Right cardiac atrium (tissue), 5 donors: ENCODE measurements around the gene NSUN3. TPM values are rescaled to one million over a fixed set of nuclear protein-coding genes. Genes with fewer than 3 reads are reported as not detected.
A peak's percentile ranks its signal among the peaks of the same experiment; 100 is the strongest.
"Not testable (repeated sequence)": the region's sequence is repeated elsewhere in the genome, so short reads cannot be mapped to it uniquely, and the experiment has no call there.

Experiments used
- ATAC-seq, 2 donors: fragments of 200-7000 bp; cut with Tn5 transposase; one replicate each; pipeline versions ENCODE4 v1.8.0 to v1.9.1; 2020; ENCODE audit warnings: moderate library complexity in 2 of 2, mild to moderate bottlenecking in 1 of 2
- DNase-seq, 3 donors: peaks; one replicate each; pipeline ENCODE4 v3.0.0-alpha.2; 2020
- H3K27ac ChIP-seq: one replicate; pipeline ENCODE4 v1.5.1; 2013; ENCODE audit warnings: mild to moderate bottlenecking, low read length, control low read depth, moderate library complexity
- H3K27me3 ChIP-seq: one replicate; pipeline ENCODE4 v1.6.1; 2013; ENCODE audit not compliant: control insufficient read depth, insufficient read depth
- H3K4me1 ChIP-seq: one replicate; pipeline ENCODE4 v1.6.1; 2013; ENCODE audit warnings: low read length; ENCODE audit not compliant: control insufficient read depth, insufficient read depth
- H3K4me3 ChIP-seq: one replicate; pipeline ENCODE4 v1.5.1; 2013; ENCODE audit warnings: low read length, control low read depth
- H3K9me3 ChIP-seq: one replicate; pipeline ENCODE4 v1.6.1; 2013; ENCODE audit warnings: low read length; ENCODE audit not compliant: control insufficient read depth
- WGBS: extraction: QIAGEN DNeasy Blood & Tissue Kit; methylation state at CpG from one replicate; pipeline ENCODE4 v1.1.7; 2013; 5-methylcytosine and 5-hydroxymethylcytosine counted together
- intact Hi-C, 4 donors: fragments of 100-400 bp; cut with DNase I; formaldehyde crosslinking; loops; one replicate each; pipeline versions ENCODE4 v1.11.0 to v1.14.0; 2022 to 2023
- polyA plus RNA-seq: library from polyadenylated mRNA; stranded (reverse); fragments of 200-250 nt; gene quantifications from one replicate; pipeline ENCODE4 v1.2.3, GENCODE V29; 2013
- total RNA-seq, 4 donors: library from RNA; stranded (reverse); fragmentation: NEBNext Ultra II Directional; extraction: Animal tissue kit (Norgen Biotek cat#: 25700); gene quantifications; one replicate each; pipeline ENCODE4 v1.2.1, GENCODE V29; 2021
- donor health status: healthy with polysubstance abuse.
- donor health status: DM: no; HTN: yes; CAD: no.
- donor health status: DM: no; HTN: no; CAD: no.
- donor health status: DM: no; HTN: yes; CAD: no; lungs with severe emphysema.
- donor health status: DM: yes; HTN: yes; CAD: no.

The NSUN3 gene
- total and polyA plus RNA-seq, 5 donors = 4.1 to 9.0 (median 6.5) TPM

- DNase-seq (no peak), ATAC-seq (no peak)
- no peaks in the 10 kb centered on the region for H3K9me3 ChIP-seq
- H3K4me1 ChIP-seq = no peaks in the 10 kb centered on the region
- 96% methylated on average over 2 of the region's 2 CpGs for WGBS
- intact Hi-C loops = no loop called here
- H3K27ac ChIP-seq = no peak overlapping the region
- H3K4me3 ChIP-seq = no peak overlapping the region
- H3K27me3 ChIP-seq = no peaks in the 10 kb centered on the region
Observed at GRCh38 chr3:94095111-94095510, 32.2 kb downstream of the NSUN3 start.

GRCh38 chr3:94098452-94098851, 35.6 kb downstream of the NSUN3 start:
- H3K27ac ChIP-seq = no peak overlapping the region
- peak; percentile 29 to 47 for ATAC-seq
- intact Hi-C loops = no loop called here

GRCh38 chr3:94099311-94099710, 36.5 kb downstream of the NSUN3 start:
- no peak for ATAC-seq
- DNase-seq = no peak
- H3K27ac ChIP-seq = no peak overlapping the region
- H3K4me1 ChIP-seq = no peaks in the 10 kb centered on the region
- no peaks in the 10 kb centered on the region for H3K9me3 ChIP-seq
- H3K27me3 ChIP-seq = no peaks in the 10 kb centered on the region
- intact Hi-C loops = no loop called here
- no peak overlapping the region for H3K4me3 ChIP-seq
- WGBS = 70% methylated on average over 1 of the region's 1 CpG

More at GRCh38 chr3:94098452-94098851, 35.6 kb downstream of the NSUN3 start:
- Histone ChIP-seq H3K9me3 (no peaks in the 10 kb centered on the region), H3K27me3 (no peaks in the 10 kb centered on the region), H3K4me1 (no peaks in the 10 kb centered on the region), H3K4me3 (no peak overlapping the region)
- no peak for DNase-seq
- 45% methylated on average over 3 of the region's 3 CpGs for WGBS

- 66% methylated on average over 4 of the region's 4 CpGs for WGBS
- Histone ChIP-seq H3K27me3 (no peaks in the 10 kb centered on the region), H3K4me1 (no peaks in the 10 kb centered on the region), H3K9me3 (no peaks in the 10 kb centered on the region), H3K4me3 (no peak overlapping the region), H3K27ac (no peak overlapping the region)
- intact Hi-C loops = no loop called here
- DNase-seq (no peak), ATAC-seq (no peak)
Observed at GRCh38 chr3:94101860-94102259, 39.0 kb downstream of the NSUN3 start.

- WGBS = 67% methylated on average over 5 of the region's 5 CpGs
- Histone ChIP-seq H3K27me3 (no peaks in the 10 kb centered on the region), H3K27ac (no peak overlapping the region), H3K4me3 (no peak overlapping the region), H3K9me3 (no peaks in the 10 kb centered on the region), H3K4me1 (no peaks in the 10 kb centered on the region)
- no peak for DNase-seq
- no peak for ATAC-seq
- intact Hi-C loops = no loop called here
Observed at GRCh38 chr3:94106268-94106667, 43.4 kb downstream of the NSUN3 start.

GRCh38 chr3:94110232-94110631, 47.4 kb downstream of the NSUN3 start:
- H3K9me3 ChIP-seq, ATAC-seq, H3K4me3 ChIP-seq, DNase-seq, H3K27ac ChIP-seq, H3K27me3 ChIP-seq, intact Hi-C loops, H3K4me1 ChIP-seq: not testable (repeated sequence)

- no peak overlapping the region for H3K27ac ChIP-seq
- intact Hi-C loops = no loop called here
- H3K27me3 ChIP-seq = no peaks in the 10 kb centered on the region
- H3K4me3 ChIP-seq = no peak overlapping the region
- H3K4me1 ChIP-seq = no peaks in the 10 kb centered on the region
- DNase-seq (no peak), ATAC-seq (no peak)
- H3K9me3 ChIP-seq = no peaks in the 10 kb centered on the region
Observed at GRCh38 chr3:94110854-94111253, 48.0 kb downstream of the NSUN3 start.

- Histone ChIP-seq H3K27ac (no peak overlapping the region), H3K9me3 (no peaks in the 10 kb centered on the region), H3K27me3 (no peaks in the 10 kb centered on the region), H3K4me1 (no peaks in the 10 kb centered on the region), H3K4me3 (no peak overlapping the region)
- intact Hi-C loops = no loop called here
- DNase-seq = no peak
- WGBS = 90% methylated on average over 5 of the region's 5 CpGs
- no peak for ATAC-seq
Observed at GRCh38 chr3:94114666-94115065, 51.8 kb downstream of the NSUN3 start.

GRCh38 chr3:94115482-94115881, 52.6 kb downstream of the NSUN3 start:
- no peaks in the 10 kb centered on the region for H3K9me3 ChIP-seq

GRCh38 chr3:94117729-94118128, 54.9 kb downstream of the NSUN3 start:
- H3K4me1 ChIP-seq = no peaks in the 10 kb centered on the region
- H3K27ac ChIP-seq = no peak overlapping the region
- H3K4me3 ChIP-seq = no peak overlapping the region
- no peak for DNase-seq
- 85% methylated on average over 2 of the region's 2 CpGs for WGBS
- no peaks in the 10 kb centered on the region for H3K9me3 ChIP-seq
- H3K27me3 ChIP-seq = no peaks in the 10 kb centered on the region
- no peak for ATAC-seq
- intact Hi-C loops = no loop called here

More at GRCh38 chr3:94115482-94115881, 52.6 kb downstream of the NSUN3 start:
- Histone ChIP-seq H3K4me1 (no peaks in the 10 kb centered on the region), H3K4me3 (no peak overlapping the region), H3K27ac (no peak overlapping the region), H3K27me3 (no peaks in the 10 kb centered on the region)
- 44% methylated on average over 6 of the region's 6 CpGs for WGBS
- DNase-seq (no peak), ATAC-seq (no peak)
- intact Hi-C loops = no loop called here

- WGBS = 89% methylated on average over 2 of the region's 2 CpGs
- ATAC-seq = no peak
Observed at GRCh38 chr3:94118390-94118789, 55.5 kb downstream of the NSUN3 start.

GRCh38 chr3:94121161-94121560, 58.3 kb downstream of the NSUN3 start:
- intact Hi-C loops = no loop called here
- Histone ChIP-seq H3K9me3 (no peaks in the 10 kb centered on the region), H3K4me1 (no peaks in the 10 kb centered on the region), H3K27me3 (no peaks in the 10 kb centered on the region), H3K27ac (no peak overlapping the region), H3K4me3 (no peak overlapping the region)
- 89% methylated on average over 2 of the region's 2 CpGs for WGBS
- no peak for DNase-seq
- no peak for ATAC-seq

More at GRCh38 chr3:94118390-94118789, 55.5 kb downstream of the NSUN3 start:
- intact Hi-C loops = no loop called here
- Histone ChIP-seq H3K27ac (no peak overlapping the region), H3K27me3 (no peaks in the 10 kb centered on the region), H3K4me3 (no peak overlapping the region), H3K9me3 (no peaks in the 10 kb centered on the region), H3K4me1 (no peaks in the 10 kb centered on the region)
- no peak for DNase-seq
